Ramos (cell line): ENCODE results near the gene ATP2C1.

Experiments
- in situ Hi-C: fragments of 300-500 bp; cut with MboI; formaldehyde crosslinking; loops from one replicate; pipeline ENCODE4 v1.14.3; 2022; ENCODE audit warnings: low sequenced_read_pairs; ENCODE audit not compliant: unreplicated experiment

The ATP2C1 gene

GRCh38 chr3:131028844-131029243 is 135.0 kb downstream of the ATP2C1 start:
- in situ Hi-C loops: loop anchor here (25.0 kb wide), 2 partner anchors 1008 to 1358 kb away; partner anchors contain the start of gene CPNE4

- in situ Hi-C loops: loop anchor here (25.0 kb wide), 2 partner anchors 1006 to 1356 kb away; partner anchors contain the start of gene CPNE4
Measured at GRCh38 chr3:131031660-131032059, 137.8 kb downstream of the ATP2C1 start.

- in situ Hi-C loops: loop anchor here (25.0 kb wide), 2 partner anchors 1004 to 1354 kb away; partner anchors contain the start of gene CPNE4
Measured at GRCh38 chr3:131033480-131034080, 139.7 kb downstream of the ATP2C1 start.

- in situ Hi-C loops: loop anchor here (25.0 kb wide), 2 partner anchors 1001 to 1351 kb away; partner anchors contain the start of gene CPNE4
Measured at GRCh38 chr3:131036200-131036816, 142.4 kb downstream of the ATP2C1 start.

- in situ Hi-C loops: loop anchor here (25.0 kb wide), 2 partner anchors 1000 to 1350 kb away; partner anchors contain the start of gene CPNE4
Measured at GRCh38 chr3:131036986-131037385, 143.1 kb downstream of the ATP2C1 start.

- in situ Hi-C loops: loop anchor here (25.0 kb wide), 2 partner anchors 999 to 1349 kb away; partner anchors contain the start of gene CPNE4
Measured at GRCh38 chr3:131038326-131038725, 144.4 kb downstream of the ATP2C1 start.

GRCh38 chr3:131042271-131042985 is 148.5 kb downstream of the ATP2C1 start:
- in situ Hi-C loops: loop anchor here (25.0 kb wide), 2 partner anchors 995 to 1345 kb away; partner anchors contain the start of gene CPNE4

GRCh38 chr3:131047582-131047981 is 153.7 kb downstream of the ATP2C1 start:
- in situ Hi-C loops: loop anchor here (25.0 kb wide), 2 partner anchors 990 to 1340 kb away; partner anchors contain the start of gene CPNE4

- in situ Hi-C loops: loop anchor here (25.0 kb wide), 2 partner anchors 989 to 1339 kb away; partner anchors contain the start of gene CPNE4
Measured at GRCh38 chr3:131048030-131048429, 154.1 kb downstream of the ATP2C1 start.

- in situ Hi-C loops: no loop called here
Measured at GRCh38 chr3:131050001-131050400, 156.1 kb downstream of the ATP2C1 start.

- in situ Hi-C loops: no loop called here
Measured at GRCh38 chr3:131053043-131053859, 159.4 kb downstream of the ATP2C1 start.
